Transverse colon (tissue), 4 donors: ENCODE data around the gene KNSTRN. TPM values are rescaled to one million over a fixed set of nuclear protein-coding genes. Genes with fewer than 3 reads are reported as not detected.

Experiments
- DNase-seq: peaks from one replicate; pipeline ENCODE4 v3.0.0-alpha.2; 2019
- H3K27ac ChIP-seq, 4 donors: fragments of 200-600 bp; sonication (generic); 2 replicates each; pipeline ENCODE4 v1.5.1; 2016 to 2018; ENCODE audit warnings: inconsistent platforms in 4 of 4
- H3K27me3 ChIP-seq: fragments of 200-600 bp; sonication (generic); 2 replicates; pipeline ENCODE4 v1.5.1; 2017; ENCODE audit warnings: inconsistent platforms
- H3K36me3 ChIP-seq, 4 donors: fragments of 200-600 bp; sonication (generic); 2 replicates each; pipeline ENCODE4 v1.5.1; 2017 to 2019; ENCODE audit warnings: inconsistent platforms in 4 of 4
- H3K4me1 ChIP-seq, 4 donors: fragments of 200-600 bp; sonication (generic); 2 replicates each; pipeline ENCODE4 v1.5.1; 2017 to 2020; ENCODE audit warnings: inconsistent platforms in 4 of 4
- H3K4me3 ChIP-seq, 4 donors: fragments of 200-600 bp; sonication (generic); 1 replicate in 1 of 4; 2 replicates in 3 of 4; pipeline versions ENCODE4 v1.5.1 to v1.6.1; 2017 to 2019; ENCODE audit warnings: inconsistent platforms in 4 of 4
- H3K9me3 ChIP-seq, 2 donors: fragments of 200-600 bp; sonication (generic); 2 replicates each; pipeline ENCODE4 v1.5.1; 2017 to 2019; ENCODE audit warnings: inconsistent platforms in 2 of 2
- CTCF ChIP-seq, 5 experiments: fragments of 200-600 bp in 3 of 5; fragments of 450-650 bp in 2 of 5; sonication (generic) in 3 of 5; IDR thresholded peaks; 1 replicate in 2 of 5; 2 replicates in 3 of 5; pipeline ENCODE4 v1.5.1; 2016 to 2017; ENCODE audit warnings: antibody characterized with exemption in 5 of 5, inconsistent platforms in 3 of 5, mild to moderate bottlenecking in 2 of 5, moderate library complexity in 1 of 5
- EP300 ChIP-seq: sonication (generic); formaldehyde crosslinking; IDR thresholded peaks from one replicate; pipeline ENCODE4 v1.6.1; 2017; ENCODE audit warnings: antibody characterized with exemption, low read depth
- POLR2A ChIP-seq: fragments of 450-650 bp; IDR thresholded peaks from one replicate; pipeline ENCODE4 v1.6.1; 2016; ENCODE audit warnings: antibody characterized with exemption, mild to moderate bottlenecking, moderate library complexity
- POLR2AphosphoS5 ChIP-seq, 3 donors: sonication (generic); formaldehyde crosslinking; IDR thresholded peaks; one replicate each; pipeline ENCODE4 v1.6.1; 2016; ENCODE audit warnings: antibody characterized with exemption in 3 of 3
- WGBS, 2 donors: methylation state at CpG; one replicate each; pipeline ENCODE4 v1.1.5; 2018; ENCODE audit warnings: low coverage in 1 of 2; 5-methylcytosine and 5-hydroxymethylcytosine counted together
- in situ Hi-C, 4 donors: fragments of 200-750 bp; cut with MboI; loops; one replicate each; pipeline versions ENCODE4 v1.15.0 to v1.15.1; 2017; ENCODE audit warnings: low sequenced_read_pairs in 3 of 4, low pct_ligation_motif_present in 1 of 4, low pct_unique_long_range_greater_than_20kb in 1 of 4
- intact Hi-C: fragments of 100-400 bp; cut with DNase I; formaldehyde crosslinking; loops from one replicate; pipeline ENCODE4 v1.15.1; 2023; ENCODE audit warnings: low total_unique reads
- total RNA-seq, 4 donors: library from RNA; depleted of rRNA; stranded (reverse); fragments of >200 nt; gene quantifications; one replicate each; pipeline ENCODE4 v1.1.0, GENCODE V29; 2016

KNSTRN gene
- total RNA-seq, 4 donors from 2014 or later, result 7.5 to 80.4 (median 8.3) TPM

GRCh38 chr15:40346579-40347558, 35.7 kb upstream of the KNSTRN start:
- no peaks in the 10 kb centered on the region for H3K27me3 ChIP-seq
- no peaks in the 10 kb centered on the region for H3K36me3 ChIP-seq
- WGBS, 2 donors, result 80% methylated on average over 2 to 15 of the region's 15 CpGs
- TF ChIP-seq EP300, result no peak
- no peak for TF ChIP-seq POLR2A
- no peak for TF ChIP-seq CTCF (IDR thresholded peaks at IDR 0.05)
- no peak for TF ChIP-seq POLR2AphosphoS5 (IDR thresholded peaks at IDR 0.05)
- in situ Hi-C loops (no loop called here), intact Hi-C loops (no loop called here)
- no peaks in the 10 kb centered on the region for H3K9me3 ChIP-seq
- peaks cover 42 to 79% (median 73%) of the 10 kb centered on the region in 4 donors for H3K4me1 ChIP-seq
- H3K4me3 ChIP-seq, result peak overlapping the region in 1 of 4 donors; percentile 3
- H3K27ac ChIP-seq, result peak overlapping the region; percentile 95 to 98 (median 96)
- peak; percentile 10 for DNase-seq

GRCh38 chr15:40347559-40348473, 34.7 kb upstream of the KNSTRN start:
- peak overlapping the region; percentile 95 to 98 (median 96) for H3K27ac ChIP-seq
- TF ChIP-seq POLR2A, result peak; percentile 61
- peak in 2 of 3 donors; percentile 68 to 84 for TF ChIP-seq POLR2AphosphoS5 (IDR thresholded peaks at IDR 0.05)
- peak; percentile 82 for TF ChIP-seq EP300
- no peak for TF ChIP-seq CTCF (IDR thresholded peaks at IDR 0.05)
- no peaks in the 10 kb centered on the region for H3K27me3 ChIP-seq
- DNase-seq, result peak; percentile 89
- intact Hi-C loops (no loop called here), in situ Hi-C loops (no loop called here)
- WGBS, 2 donors, result 46% methylated on average over 10 of the region's 11 CpGs; no CpG with 5 or more reads in 1 of the 2 donors
- H3K36me3 ChIP-seq, result no peaks in the 10 kb centered on the region
- H3K4me3 ChIP-seq, result no peak overlapping the region
- H3K9me3 ChIP-seq, result no peaks in the 10 kb centered on the region
- peaks cover 36 to 70% (median 66%) of the 10 kb centered on the region in 4 donors for H3K4me1 ChIP-seq

GRCh38 chr15:40348474-40348870, 34.0 kb upstream of the KNSTRN start:
- no peak for TF ChIP-seq EP300
- TF ChIP-seq POLR2A, result no peak
- TF ChIP-seq CTCF (IDR thresholded peaks at IDR 0.05), result no peak
- TF ChIP-seq POLR2AphosphoS5 (IDR thresholded peaks at IDR 0.05), result no peak
- intact Hi-C loops (no loop called here), in situ Hi-C loops (no loop called here)
- WGBS, 2 donors, result 66% methylated on average over 5 of the region's 5 CpGs; no CpG with 5 or more reads in 1 of the 2 donors
- Histone ChIP-seq H3K27ac (peak overlapping the region; percentile 95 to 98 (median 96)), H3K4me3 (no peak overlapping the region), H3K27me3 (no peaks in the 10 kb centered on the region), H3K9me3 (no peaks in the 10 kb centered on the region), H3K36me3 (no peaks in the 10 kb centered on the region), H3K4me1 (peaks cover 30 to 63% (median 59%) of the 10 kb centered on the region in 4 donors)
- no peak for DNase-seq

GRCh38 chr15:40349163-40349562, 33.4 kb upstream of the KNSTRN start:
- Histone ChIP-seq H3K4me1 (peaks cover 24 to 61% (median 58%) of the 10 kb centered on the region in 4 donors), H3K4me3 (no peak overlapping the region), H3K27me3 (no peaks in the 10 kb centered on the region), H3K27ac (peak overlapping the region; percentile 95 to 98 (median 96)), H3K36me3 (no peaks in the 10 kb centered on the region), H3K9me3 (no peaks in the 10 kb centered on the region)
- in situ Hi-C loops, result no loop called here
- intact Hi-C loops, result no loop called here
- peak; percentile 46 for TF ChIP-seq EP300
- no peak for TF ChIP-seq CTCF (IDR thresholded peaks at IDR 0.05)
- TF ChIP-seq POLR2A, result peak; percentile 53
- TF ChIP-seq POLR2AphosphoS5 (IDR thresholded peaks at IDR 0.05), result peak; percentile 17 to 65 (median 58)
- DNase-seq, result peak; percentile 75
- 23 to 61% methylated on average over 3 to 5 of the region's 5 CpGs for WGBS, 2 donors
